Stimulated activated CD4-positive, alpha-beta T cell treated with anti-CD3 and anti-CD28 coated beads, Interleukin-12 subunit alpha, Interleukin-12 subunit beta, amount 100 ng/mL, for 24 hours (primary cell): ENCODE results near the gene SLC15A2.
"Not testable (repeated sequence)": the region's sequence is repeated elsewhere in the genome, so short reads cannot be mapped to it uniquely, and the experiment has no call there.

Source experiments
- DNase-seq, 2 experiments: peaks; one replicate each; pipeline ENCODE4 v3.0.0-alpha.2; 2020; ENCODE audit warnings: low read depth in 2 of 2

Gene SLC15A2

GRCh38 chr3:121894301-121894990 is at the start of gene SLC15A2:
TSS of gene SLC15A2 (plus strand) at chr3:121894401. CDS start at chr3:121894477, 76 bp downstream.
- no peak for DNase-seq

DNA sequence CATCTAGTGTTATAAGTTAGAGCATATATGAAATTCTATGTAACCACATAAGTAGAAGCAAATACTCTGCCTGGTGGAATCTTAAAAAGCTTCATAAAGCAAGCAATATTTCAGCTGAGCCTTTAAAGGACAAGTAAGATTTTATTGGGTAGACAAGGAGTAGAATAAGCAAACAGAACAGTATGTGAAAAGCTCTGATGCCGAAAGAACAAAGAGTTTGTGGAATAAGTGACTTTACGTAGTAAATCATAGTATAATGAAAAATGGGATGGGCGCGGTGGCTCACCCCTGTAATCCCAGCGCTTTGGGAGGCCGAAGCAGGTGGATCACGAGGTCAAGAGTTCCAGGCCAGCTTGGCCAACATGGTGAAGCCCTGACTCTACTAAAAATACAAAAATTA is 49.3 kb upstream of the SLC15A2 start:
- DNase-seq: no peak

GRCh38 chr3:121852256-121852655 is 41.9 kb upstream of the SLC15A2 start:
- no peak for DNase-seq

DNA sequence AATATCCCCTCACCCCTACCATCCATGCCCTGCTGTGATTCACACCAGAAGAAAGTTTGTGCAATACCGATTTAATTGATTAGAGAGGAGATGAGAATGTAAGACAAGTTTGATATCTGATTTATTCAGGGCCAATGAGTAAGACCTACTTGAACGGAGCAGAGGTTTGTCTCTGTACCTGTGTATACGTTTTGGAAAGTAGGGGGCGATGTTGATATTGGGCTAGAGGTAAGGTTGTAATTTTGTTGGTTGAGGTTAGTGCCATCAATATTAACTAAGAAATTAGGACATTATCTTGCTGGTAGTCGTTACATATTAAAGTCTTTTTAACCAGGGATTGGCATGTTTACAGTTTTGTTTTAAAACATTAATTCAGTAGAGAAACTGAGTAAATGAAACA is 38.6 kb upstream of the SLC15A2 start:
- DNase-seq: no peak

DNA sequence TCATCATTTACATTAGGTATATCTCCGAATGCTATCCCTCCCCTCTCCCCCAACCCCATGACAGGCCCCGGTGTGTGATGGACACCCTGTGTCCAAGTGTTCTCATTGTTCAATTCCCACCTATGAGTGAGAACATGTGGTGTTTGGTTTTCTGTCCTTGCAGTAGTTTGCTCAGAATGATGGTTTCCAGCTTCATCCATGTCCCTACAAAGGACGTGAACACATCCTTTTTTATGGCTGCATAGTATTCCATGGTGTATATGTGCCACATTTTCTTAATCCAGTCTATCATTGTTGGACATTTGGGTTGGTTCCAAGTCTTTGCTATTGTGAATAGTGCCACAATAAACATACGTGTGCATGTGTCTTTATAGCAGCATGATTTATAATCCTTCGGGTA is 36.4 kb upstream of the SLC15A2 start:
- DNase-seq: not testable (repeated sequence)

DNA sequence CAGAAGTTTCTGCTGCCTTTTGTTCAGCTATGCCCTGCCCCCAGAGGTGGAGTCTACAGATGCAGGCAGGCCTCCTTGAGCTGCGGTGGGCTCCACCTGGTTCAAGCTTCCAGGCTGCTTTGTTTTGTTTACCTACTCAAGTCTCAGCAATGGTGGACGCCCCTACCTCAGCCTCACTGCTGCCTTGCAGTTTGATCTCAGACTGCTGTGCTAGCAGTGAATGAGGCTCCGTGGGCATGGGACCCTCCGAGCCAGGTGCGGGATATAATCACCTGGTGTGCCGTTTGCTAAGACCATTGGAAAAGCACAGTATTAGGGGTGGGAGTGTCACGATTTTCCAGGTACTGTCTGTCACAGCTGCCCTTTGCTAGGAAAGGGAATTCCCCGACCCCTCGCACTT is 31.0 kb upstream of the SLC15A2 start:
- not testable (repeated sequence) for DNase-seq

DNA sequence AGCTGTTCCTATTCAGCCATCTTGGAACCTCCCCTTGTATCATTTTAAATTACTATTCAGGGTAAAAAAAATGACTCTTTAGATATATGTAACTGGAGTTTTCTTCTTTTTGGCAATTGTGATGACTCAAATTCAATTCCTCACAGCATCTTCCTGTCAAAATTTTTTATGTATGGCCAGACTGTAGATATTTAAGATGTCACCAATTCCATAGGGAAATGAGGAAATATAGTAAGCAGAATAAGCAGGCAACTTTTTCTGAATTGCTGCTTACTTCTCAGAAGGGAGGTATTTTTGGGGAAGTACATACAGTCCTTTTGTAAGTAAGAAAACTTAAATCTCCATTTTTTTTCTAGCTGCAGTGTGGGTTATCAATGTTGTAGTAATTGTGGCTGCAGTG is 30.4 kb upstream of the SLC15A2 start:
- DNase-seq: no peak

- no peak for DNase-seq
These were observed 24.5 kb upstream of the SLC15A2 start for GRCh38 chr3:121869736-121870135.

DNA sequence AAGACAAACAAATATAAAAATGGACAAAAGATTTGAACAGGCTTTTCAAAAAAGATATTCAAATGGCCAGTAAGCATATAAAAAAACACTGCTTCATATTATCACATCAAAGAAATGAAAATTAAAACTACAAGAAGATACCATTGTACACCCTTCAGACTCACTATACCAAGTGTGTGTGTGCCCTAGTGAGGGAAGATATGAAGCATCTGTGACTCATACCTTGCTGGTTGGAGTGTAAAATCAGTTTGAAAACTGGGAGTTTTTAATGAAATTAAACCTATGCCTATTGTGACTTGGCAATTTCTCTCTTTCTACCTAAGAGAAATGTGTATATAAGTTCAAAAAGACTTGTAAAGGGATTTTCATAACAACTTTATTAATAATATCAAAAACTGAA is 23.5 kb upstream of the SLC15A2 start:
- no peak for DNase-seq

DNA sequence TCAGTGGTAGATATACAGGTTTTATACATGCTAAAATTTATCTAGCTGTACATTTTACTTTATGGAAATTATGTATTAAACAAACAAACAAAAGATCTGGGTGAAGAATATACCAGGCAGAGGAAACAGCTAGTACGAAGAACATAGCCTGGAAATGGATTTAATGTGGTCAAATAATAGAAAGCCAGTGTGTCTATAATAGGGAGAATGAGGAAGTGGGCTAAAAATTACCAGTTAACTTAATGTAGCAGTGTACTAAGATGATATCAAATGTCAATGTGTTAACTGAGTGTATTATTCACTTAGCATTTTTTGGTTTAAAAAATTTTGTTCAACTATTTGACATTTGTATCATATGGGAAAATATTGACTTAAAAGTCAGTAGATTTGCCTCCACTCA is 22.8 kb upstream of the SLC15A2 start:
- DNase-seq: no peak

GRCh38 chr3:121878411-121878810 is 15.8 kb upstream of the SLC15A2 start:
- no peak for DNase-seq

DNA sequence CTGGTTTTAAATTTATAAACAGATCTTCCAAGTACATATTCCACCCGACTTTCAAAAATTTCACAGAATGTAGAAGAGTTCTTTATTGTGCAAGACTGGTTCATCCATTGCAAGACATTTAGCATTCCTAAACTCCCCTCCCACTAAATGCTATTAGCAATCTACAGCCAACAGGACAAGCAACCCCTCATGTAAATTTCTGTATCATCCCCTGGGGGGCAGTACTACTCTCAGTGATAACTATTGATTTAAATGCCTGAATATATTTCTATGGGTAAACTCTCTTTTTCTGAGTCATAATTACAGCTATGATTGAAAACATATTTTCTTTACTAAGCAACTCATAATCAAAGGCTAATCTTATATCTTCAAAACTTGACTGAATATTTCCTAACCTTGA is 10.7 kb upstream of the SLC15A2 start:
- no peak for DNase-seq

DNA sequence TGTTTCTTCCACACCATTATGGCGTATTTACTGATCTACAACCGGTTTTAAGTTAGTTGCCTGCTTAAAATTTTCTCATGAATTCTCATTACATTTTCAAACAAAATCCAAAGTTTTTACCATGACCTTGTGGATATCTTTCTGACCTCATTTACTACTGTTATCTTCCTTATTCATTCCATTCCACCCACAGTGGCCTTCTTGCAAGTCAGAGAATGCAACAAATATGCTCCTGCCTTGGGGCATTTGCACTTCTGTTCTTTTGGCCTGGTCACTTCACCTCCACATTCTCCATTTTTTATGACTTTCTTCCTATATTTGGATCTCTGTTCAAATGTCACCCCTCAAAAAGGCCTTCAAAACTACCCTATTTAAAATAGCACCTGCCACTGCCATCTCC is 8.8 kb upstream of the SLC15A2 start:
- DNase-seq: no peak

DNA sequence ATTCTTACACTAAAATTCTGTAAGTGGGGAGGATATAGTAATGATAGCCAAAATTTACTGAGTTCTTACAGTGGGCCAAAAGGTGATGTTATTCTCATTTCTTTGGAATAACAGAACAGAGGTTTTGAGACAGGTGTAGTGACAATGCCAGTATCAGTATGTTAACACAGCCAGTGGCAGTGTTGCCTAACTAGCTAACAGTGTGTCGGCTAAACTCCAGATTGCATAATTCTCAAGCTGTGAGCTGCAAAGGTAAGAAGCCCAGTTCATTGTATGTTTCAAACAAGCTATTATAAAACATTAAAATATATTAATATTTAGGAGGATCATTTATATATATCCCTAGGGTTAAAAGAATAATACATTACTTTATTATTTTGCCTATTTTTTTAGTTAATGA is 920 bp downstream of the SLC15A2 start:
- no peak for DNase-seq

GRCh38 chr3:121895736-121896135 is 1.5 kb downstream of the SLC15A2 start:
- no peak for DNase-seq

DNA sequence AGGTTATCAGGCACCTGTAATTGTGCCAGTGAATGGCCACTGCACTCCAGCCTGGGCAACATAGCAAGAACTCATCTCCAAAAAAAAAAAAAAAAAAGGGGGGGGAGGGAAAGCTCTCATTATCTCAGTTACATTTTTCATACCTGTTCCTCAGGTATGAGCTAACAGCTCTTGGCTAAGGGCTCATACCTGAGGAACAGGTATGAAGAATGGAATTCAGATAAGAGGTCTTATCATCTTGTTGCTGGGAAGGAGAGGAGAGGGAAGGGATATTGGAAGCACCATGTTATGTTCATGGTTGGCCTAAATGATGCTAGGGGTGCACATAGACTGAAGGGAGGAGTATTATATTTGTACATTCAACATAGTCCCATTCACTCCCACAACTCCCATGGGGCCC is 2.6 kb downstream of the SLC15A2 start:
- DNase-seq: no peak

DNA sequence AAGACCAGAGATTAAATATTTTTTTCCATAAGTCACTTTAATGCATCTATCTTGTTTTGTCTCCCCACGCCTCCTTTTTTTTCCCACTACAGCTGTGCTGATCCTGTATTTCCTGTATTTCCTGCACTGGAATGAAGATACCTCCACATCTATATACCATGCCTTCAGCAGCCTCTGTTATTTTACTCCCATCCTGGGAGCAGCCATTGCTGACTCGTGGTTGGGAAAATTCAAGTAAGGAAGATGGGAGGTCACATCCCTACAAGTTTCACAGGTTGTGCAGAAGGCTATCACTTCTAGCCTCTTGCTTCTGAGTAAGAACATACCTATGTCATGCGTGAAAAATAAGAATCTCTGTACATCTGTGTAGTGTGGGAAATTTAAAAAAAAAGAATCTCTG is 3.1 kb downstream of the SLC15A2 start:
- no peak for DNase-seq

- no peak for DNase-seq
These were observed 19.2 kb downstream of the SLC15A2 start for GRCh38 chr3:121913305-121913990.

- DNase-seq: no peak
These were observed 20.1 kb downstream of the SLC15A2 start for GRCh38 chr3:121914081-121914998.

- no peak for DNase-seq
These were observed 22.0 kb downstream of the SLC15A2 start for GRCh38 chr3:121916189-121916588.

DNA sequence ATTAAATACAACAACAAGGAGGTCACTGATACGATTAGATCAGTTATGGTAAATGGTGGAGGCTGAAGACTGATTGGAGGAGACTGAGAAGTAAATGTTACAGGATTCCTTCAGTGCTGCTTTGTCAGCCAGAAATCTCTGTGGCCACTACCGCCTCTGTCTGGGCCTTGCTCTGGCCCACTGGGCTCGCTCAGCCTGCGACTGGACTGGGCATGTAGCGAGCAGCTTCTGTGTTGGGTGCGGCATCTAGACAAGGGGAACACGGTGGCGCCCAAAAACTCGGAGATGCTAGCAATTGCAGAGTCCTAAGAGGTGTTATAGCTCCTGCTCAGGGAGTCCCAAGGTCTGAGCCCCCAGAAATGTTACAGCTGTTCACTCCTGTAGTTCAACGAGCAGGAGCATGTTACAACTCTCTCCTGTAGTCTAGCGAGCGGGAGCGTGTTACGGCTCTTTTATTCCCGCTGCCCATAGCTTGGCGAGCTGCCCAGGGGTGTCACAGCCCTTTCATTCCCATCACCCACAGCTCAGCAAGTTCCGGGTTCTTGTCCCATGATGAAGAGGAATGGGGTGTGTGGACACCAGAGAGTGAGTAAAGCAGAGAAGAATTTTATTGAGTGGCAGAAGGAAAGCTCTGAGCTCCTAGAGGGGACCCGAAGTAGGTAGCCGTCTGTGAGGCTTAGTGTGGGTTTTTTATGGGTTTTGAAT is 24.7 kb downstream of the SLC15A2 start:
- no peak for DNase-seq

GRCh38 chr3:121924734-121925133 is 30.5 kb downstream of the SLC15A2 start:
- DNase-seq: no peak
